ENCODE measurements around the gene VSTM5.

DNA sequence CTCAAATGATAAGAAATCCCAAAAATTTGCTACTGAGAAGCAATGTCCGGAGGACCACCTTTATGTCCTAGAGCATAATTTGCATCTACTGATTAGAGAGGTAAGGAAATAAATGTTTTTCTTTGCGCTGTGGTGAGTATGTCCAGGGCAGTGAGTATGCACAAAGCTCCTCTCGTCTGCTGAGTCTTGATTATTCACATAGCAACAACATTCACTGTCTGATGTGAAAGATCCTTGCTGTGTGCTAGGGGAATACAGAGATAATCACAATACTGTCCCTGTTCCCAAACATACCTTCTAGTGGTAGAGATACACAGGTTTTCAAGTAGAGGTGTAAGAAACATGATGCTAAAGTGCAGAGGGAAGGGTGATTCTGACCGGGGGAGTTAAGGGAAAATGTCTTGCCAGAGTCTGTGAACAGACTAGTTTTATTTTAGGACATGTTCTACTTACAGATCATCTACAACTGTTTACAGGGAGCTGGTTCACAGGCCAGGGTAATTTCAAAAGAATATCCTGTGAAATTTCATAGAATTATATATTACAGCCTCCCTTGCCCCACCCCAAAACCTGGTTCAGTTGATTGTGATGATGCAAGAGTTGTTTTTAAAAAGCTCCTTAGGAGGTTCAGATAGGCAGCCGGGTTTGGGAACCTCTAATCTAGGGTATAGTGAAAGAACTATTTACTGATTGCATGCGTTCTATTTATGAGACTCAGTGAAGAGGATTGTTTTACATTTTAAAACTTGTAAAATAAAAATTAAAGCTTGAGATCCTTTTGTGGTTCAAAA is 53.8 kb downstream of the VSTM5 start:
- no peak for TF ChIP-seq POLR2AphosphoS5 (IDR thresholded peaks at IDR 0.05; ENCODE audit: insufficient read depth, low read depth, low read length)
- TF ChIP-seq EZH2 (IDR thresholded peaks at IDR 0.05; ENCODE audit: borderline replicate concordance, low read depth, low read length, severe bottlenecking) = no peak
- TF ChIP-seq POLR2A (IDR thresholded peaks at IDR 0.05; ENCODE audit: low read depth, low read length) = no peak
- TF ChIP-seq, protein P1, sequence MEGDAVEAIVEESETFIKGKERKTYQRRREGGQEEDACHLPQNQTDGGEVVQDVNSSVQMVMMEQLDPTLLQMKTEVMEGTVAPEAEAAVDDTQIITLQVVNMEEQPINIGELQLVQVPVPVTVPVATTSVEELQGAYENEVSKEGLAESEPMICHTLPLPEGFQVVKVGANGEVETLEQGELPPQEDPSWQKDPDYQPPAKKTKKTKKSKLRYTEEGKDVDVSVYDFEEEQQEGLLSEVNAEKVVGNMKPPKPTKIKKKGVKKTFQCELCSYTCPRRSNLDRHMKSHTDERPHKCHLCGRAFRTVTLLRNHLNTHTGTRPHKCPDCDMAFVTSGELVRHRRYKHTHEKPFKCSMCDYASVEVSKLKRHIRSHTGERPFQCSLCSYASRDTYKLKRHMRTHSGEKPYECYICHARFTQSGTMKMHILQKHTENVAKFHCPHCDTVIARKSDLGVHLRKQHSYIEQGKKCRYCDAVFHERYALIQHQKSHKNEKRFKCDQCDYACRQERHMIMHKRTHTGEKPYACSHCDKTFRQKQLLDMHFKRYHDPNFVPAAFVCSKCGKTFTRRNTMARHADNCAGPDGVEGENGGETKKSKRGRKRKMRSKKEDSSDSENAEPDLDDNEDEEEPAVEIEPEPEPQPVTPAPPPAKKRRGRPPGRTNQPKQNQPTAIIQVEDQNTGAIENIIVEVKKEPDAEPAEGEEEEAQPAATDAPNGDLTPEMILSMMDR (IDR thresholded peaks at IDR 0.05; ENCODE audit: extremely low read depth in 1 of 2, insufficient read depth in 1 of 2, low read depth in 1 of 2, low read length in 2 of 2) = no peak
- TF ChIP-seq JUN (IDR thresholded peaks at IDR 0.05; ENCODE audit: borderline replicate concordance, insufficient read depth, insufficient read length, low read depth) = no peak
- TF ChIP-seq, protein P2, sequence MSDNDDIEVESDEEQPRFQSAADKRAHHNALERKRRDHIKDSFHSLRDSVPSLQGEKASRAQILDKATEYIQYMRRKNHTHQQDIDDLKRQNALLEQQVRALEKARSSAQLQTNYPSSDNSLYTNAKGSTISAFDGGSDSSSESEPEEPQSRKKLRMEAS (IDR thresholded peaks at IDR 0.05; ENCODE audit: insufficient read depth, insufficient read length) = no peak
- TF ChIP-seq MYC (IDR thresholded peaks at IDR 0.05; ENCODE audit: low read depth, low read length) = no peak
- no peak for TF ChIP-seq GATA2 (IDR thresholded peaks at IDR 0.05; ENCODE audit: insufficient read depth, insufficient read length, low read depth, low read length)

Measured in endothelial cell of umbilical vein (primary cell).